Stimulated activated effector memory CD8-positive, alpha-beta T cell treated with anti-CD3 and anti-CD28 coated beads, Interleukin-12 subunit alpha, Interleukin-12 subunit beta, amount 100 ng/mL, for 72 hours (primary cell): ENCODE measurements around the gene SUN2.
A peak's percentile ranks its signal among the peaks of the same experiment; 100 is the strongest.

Source experiments
- ATAC-seq: fragments of 150-1000 bp; cut with Tn5 transposase; 2 replicates; pipeline ENCODE4 v1.10.0; 2021
- DNase-seq, 2 donors: peaks; one replicate each; pipeline ENCODE4 v3.0.0; 2021 to 2022; ENCODE audit warnings: low spot score in 2 of 2
- H3K27ac Mint-ChIP-seq: one replicate; pipeline ENCODE4 v1.8.0; 2022; ENCODE audit warnings: mild to moderate bottlenecking, mixed read lengths
- H3K36me3 Mint-ChIP-seq: one replicate; pipeline ENCODE4 v1.8.0; 2022; ENCODE audit warnings: mild to moderate bottlenecking, mixed read lengths
- H3K4me1 Mint-ChIP-seq: one replicate; pipeline ENCODE4 v1.8.0; 2022; ENCODE audit warnings: mixed read lengths
- H3K4me3 Mint-ChIP-seq: one replicate; pipeline ENCODE4 v1.8.0; 2022; ENCODE audit warnings: mild to moderate bottlenecking, mixed read lengths
- H3K9me3 Mint-ChIP-seq: one replicate; pipeline ENCODE4 v1.8.0; 2022; ENCODE audit warnings: mixed read lengths

The SUN2 gene

DNA sequence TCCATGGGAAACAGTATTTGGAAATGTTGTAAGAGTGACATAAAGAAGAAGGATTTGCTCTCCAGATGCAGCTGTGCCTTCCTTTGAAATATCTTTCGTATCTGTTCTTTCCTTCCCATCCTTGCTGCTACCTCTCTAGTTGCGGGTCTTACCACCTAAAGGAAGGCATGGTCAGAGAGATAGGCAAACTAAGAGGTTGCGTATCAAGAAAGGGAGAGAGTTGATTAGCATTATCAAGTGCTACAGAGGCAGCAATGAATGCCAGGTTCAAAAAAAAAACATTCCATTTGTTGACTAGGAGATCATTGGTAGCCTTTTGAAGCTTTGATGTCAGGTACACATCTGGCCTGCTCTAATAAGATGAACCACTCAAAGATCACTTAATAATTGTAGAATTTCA is 45.4 kb downstream of the SUN2 start:
- Mint-ChIP-seq H3K9me3 (no peaks in the 10 kb centered on the region), H3K4me3 (no peak overlapping the region), H3K36me3 (peaks cover 71% of the 10 kb centered on the region), H3K4me1 (peaks cover 76% of the 10 kb centered on the region), H3K27ac (no peak overlapping the region)
- ATAC-seq (no peak), DNase-seq (no peak)

DNA sequence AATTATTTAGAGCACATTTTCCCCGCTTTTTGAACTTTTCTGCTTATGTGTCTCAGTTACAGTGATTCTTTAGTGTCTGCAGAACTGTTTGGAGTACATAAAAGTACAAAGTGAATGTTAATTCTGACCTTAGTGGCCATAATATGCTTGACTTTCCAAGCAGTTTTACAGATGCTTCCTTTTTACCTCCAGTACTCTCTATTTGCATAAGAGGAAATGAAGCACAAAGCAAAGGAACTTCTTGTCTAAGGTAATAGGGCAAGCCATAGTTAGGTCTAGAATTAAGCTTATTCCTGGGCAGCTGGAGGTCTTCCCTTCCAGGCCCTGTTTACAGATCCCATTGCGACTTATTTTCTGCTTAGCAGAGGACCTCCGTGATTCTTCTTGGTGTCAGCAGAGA is 46.5 kb downstream of the SUN2 start:
- no peak for ATAC-seq
- DNase-seq: no peak
- Mint-ChIP-seq H3K9me3 (no peaks in the 10 kb centered on the region), H3K4me3 (no peak overlapping the region), H3K36me3 (peaks cover 65% of the 10 kb centered on the region), H3K27ac (no peak overlapping the region), H3K4me1 (peaks cover 70% of the 10 kb centered on the region)

DNA sequence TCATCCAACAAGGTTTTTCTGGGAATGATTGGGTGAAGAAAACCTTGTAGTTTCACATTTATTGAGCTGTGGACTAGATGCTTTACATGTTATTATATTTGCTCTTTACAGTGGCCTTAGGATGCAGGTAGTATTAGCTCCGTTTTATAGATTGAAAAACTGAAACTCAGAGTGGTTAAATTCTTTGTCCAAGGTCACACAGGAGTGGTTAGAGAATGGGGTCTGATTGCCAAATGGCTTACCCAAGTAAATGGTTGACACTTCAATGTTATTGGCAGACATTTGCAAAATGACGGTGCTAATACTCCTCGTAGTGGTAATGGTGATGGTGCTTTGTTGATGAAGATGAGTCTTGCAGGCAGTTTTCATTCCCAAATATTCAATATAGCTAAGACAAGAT is 47.8 kb downstream of the SUN2 start:
- Mint-ChIP-seq H3K27ac (peak overlapping the region; percentile 91), H3K4me1 (peaks cover 58% of the 10 kb centered on the region), H3K9me3 (no peaks in the 10 kb centered on the region), H3K4me3 (peak overlapping the region; percentile 87), H3K36me3 (peaks cover 63% of the 10 kb centered on the region)
- DNase-seq (no peak), ATAC-seq (no peak)

DNA sequence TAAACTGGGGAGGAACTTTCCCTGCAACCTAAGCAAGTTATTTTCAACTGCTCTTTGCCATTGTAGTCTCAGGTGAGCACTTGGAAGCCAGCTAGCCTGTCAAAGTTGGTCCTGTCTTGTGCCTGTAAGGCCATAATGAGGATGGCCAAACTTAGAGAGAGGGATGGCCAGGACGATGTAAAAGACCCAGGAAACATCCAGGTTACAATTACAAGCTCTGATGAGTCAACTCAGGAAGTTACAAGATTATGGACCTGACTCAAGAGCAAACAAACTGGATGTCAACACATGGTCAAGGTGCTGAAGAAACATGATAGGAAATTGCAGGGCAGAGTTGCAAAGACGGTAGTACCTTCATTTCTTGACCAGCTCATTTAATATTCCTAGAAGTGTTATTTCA is 48.5 kb downstream of the SUN2 start:
- peaks cover 52% of the 10 kb centered on the region for H3K4me1 Mint-ChIP-seq
- DNase-seq (no peak), ATAC-seq (no peak)
- H3K27ac Mint-ChIP-seq: peak overlapping the region; percentile 91
- peak overlapping the region; percentile 87 for H3K4me3 Mint-ChIP-seq
- H3K36me3 Mint-ChIP-seq: peaks cover 56% of the 10 kb centered on the region
- H3K9me3 Mint-ChIP-seq: no peaks in the 10 kb centered on the region

DNA sequence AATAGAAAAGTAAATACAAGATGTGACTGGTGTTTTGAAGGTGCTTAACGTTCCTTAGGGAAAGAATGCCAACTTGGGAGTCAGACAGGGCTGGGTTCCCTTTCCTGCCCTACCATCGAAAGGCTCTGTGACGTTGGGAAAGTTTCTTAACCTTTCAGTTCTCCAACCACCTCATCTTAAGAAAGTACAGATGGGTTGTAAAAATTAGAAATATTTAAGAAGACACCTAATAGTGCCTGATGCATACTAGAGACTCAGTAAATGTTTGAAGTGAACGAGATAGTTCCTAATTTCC is 49.0 kb downstream of the SUN2 start:
- Mint-ChIP-seq H3K4me1 (peaks cover 47% of the 10 kb centered on the region), H3K27ac (peak overlapping the region; percentile 91), H3K4me3 (peak overlapping the region; percentile 87), H3K9me3 (no peaks in the 10 kb centered on the region), H3K36me3 (peaks cover 51% of the 10 kb centered on the region)
- ATAC-seq (no peak), DNase-seq (no peak)

DNA sequence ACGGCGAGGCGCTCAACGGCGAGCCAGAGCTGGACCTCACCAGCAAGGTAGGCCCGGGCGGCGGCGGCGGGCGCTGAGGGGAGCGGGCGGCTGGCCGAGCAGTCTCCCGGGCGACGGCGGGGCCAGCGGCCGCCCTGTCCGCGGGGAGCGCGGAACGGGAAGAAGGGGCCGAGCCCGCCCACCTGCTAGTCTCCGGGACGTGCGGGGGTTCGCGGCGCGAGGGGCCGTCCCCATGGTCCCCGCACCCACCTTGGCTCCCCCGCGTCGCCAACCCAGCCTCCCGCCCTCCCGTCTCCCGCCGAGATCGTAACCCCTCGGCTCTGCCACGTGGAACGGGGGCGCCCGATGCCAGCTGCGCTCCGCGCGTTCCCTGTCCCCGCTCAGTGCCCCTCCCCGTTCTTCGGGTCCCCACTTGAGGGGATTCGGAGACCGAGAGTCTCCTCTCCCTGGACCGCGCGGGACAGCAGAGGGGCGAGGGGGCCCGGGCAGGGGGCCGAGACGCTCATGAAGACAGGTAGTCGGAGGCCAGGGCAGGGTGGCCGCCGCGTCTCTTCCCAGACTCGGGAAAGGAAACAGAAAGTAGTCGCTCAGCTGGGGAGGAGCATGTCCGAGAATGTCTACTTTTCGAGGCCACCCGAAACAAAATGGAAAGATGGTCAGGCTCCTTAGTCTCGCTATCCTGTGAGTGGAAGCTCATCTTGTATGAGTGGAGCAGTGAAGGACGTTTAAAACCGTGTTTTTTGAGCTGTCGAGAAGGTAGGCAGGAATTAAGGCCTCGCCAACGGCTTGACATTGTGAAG is 49.5 kb downstream of the SUN2 start:
- Mint-ChIP-seq H3K4me1 (peaks cover 50% of the 10 kb centered on the region), H3K27ac (peak overlapping the region; percentile 91), H3K4me3 (peak overlapping the region; percentile 87), H3K36me3 (peaks cover 51% of the 10 kb centered on the region), H3K9me3 (no peaks in the 10 kb centered on the region)
- ATAC-seq (peak; percentile 0), DNase-seq (peak in 1 of 2 donors; percentile 77)

DNA sequence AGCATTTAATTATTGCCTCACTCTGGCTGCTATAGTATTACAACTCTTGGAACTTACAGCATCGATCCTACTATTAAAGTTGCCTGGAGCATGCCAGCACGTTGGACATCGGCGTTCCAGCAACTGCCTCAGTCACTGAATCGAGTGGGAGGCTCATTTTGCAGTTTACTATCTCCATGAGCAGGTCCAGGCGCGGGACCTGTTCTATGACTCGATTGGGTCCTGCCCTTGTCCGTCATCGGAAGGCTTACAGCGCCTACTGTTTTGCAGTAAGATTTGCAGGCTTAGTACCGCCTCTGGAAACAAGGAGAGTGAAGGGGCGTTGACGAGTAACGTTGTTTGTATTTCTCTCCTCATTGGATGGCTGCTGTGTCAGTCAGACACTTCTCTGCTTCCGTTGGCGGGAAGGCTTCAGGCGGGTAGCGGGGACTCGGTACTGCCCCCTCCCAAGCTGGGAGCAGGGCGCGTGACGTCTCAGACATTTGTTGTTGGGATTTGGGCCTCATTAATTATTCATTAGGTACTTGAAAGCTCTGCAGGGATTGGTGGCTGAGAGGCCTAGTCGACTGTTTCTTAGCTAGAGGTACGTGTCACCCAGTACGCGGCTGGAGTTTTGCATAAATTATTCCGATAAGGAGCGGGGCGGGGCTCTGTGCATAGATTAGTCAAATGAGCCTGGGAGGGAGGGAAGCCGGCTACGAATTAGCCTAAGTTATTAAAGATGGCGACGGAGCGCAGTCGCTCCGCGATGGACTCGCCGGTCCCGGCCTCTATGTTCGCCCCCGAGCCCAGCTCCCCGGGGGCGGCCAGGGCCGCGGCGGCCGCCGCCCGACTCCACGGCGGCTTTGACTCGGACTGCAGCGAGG is 50.3 kb downstream of the SUN2 start, which contains the start of gene GTPBP1:
Gene GTPBP1 (plus strand): TSS at position 710 of the 866 bp plus-strand sequence. CDS start 12 bp downstream, at position 722.
- peak; percentile 90 to 97 for DNase-seq
- ATAC-seq: peak; percentile 89
- Mint-ChIP-seq H3K9me3 (no peaks in the 10 kb centered on the region), H3K4me3 (peak within 1 kb of the TSS; percentile 87), H3K27ac (peak within 1 kb of the TSS; percentile 91), H3K36me3 (peaks cover 50% of the 10 kb centered on the region), H3K4me1 (peaks cover 45% of the 10 kb centered on the region)

DNA sequence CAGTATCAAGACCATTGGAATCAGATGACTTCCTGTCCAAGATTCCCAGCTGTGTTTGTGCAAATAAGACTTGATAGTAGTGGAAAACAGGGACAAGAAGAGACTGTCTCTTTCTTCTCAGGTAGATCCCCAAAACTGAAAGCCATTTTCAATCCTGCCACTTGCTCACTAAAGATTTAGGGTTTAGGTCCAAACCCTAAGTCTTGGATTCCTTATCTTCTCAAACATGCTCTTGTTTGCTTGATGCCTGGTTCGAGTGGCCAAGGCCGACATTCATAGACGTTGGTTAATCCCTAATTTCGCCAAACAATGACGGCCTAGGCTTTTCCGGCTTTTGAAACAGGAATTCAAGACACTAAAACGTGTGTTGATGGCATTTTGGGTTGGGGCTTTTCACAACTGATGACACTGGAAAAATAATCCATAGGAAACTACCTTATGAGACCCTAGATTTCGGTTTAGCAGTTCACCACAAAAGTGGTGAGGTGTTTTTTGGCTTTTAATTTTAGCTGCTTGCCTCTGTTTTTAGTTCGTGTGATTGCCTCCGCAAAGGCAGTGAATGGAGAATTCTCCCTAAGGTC is 51.1 kb downstream of the SUN2 start:
- H3K4me3 Mint-ChIP-seq: peak overlapping the region; percentile 87
- DNase-seq: no peak
- H3K4me1 Mint-ChIP-seq: peaks cover 43% of the 10 kb centered on the region
- H3K9me3 Mint-ChIP-seq: no peaks in the 10 kb centered on the region
- peak overlapping the region; percentile 91 for H3K27ac Mint-ChIP-seq
- no peak for ATAC-seq
- peaks cover 49% of the 10 kb centered on the region for H3K36me3 Mint-ChIP-seq

DNA sequence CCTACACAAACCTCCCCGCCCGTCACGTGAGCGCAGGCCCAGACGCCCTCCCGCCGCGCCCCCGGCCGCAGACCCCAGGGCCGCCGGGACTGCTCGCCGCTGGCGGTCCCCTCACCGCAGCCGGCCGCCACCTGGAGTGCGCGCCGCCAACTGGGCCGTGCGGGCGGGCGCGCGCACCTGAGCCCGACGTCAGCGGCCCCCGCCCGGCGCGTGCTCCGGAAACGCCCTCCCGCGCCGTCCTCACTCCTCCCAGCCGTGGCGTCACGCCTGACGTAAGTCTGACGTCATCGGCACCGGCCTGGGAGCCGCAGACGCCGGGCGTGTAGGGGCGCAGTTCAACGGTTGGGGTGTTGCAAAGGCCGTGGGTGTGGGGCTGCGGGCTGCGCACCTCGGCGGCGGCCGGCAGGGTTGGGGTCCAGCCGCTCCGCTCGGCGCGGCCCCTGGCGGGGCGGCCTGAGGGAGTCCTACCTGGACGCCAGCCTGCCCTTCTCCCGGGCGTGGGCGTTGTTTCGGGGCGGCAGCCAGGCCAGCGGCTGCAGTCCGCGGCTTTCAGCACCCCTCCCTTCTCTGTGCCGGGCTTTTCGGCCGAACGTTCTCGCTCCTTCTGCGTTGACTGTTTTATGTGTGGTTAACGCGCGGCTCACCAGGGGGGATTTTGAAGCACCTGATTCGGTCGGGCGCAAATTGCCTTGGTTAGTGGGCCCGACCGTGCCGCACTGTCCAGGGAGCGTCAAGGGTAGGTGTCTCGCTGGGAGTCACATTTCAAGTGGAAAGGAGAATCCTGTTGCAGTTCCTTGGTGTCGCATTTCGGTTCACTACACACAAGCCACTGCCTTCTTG is 54.8 kb downstream of the SUN2 start, which contains the start of gene JOSD1:
Gene JOSD1 (minus strand): TSS at position 155 of the 840 bp plus-strand sequence. CDS start 956 bp downstream, outside the sequence.
- H3K4me3 Mint-ChIP-seq: peak within 1 kb of the TSS; percentile 83
- H3K9me3 Mint-ChIP-seq: no peaks in the 10 kb centered on the region
- DNase-seq (peak; percentile 99), ATAC-seq (peak; percentile 63)
- peak within 1 kb of the TSS; percentile 91 for H3K27ac Mint-ChIP-seq
- H3K36me3 Mint-ChIP-seq: peaks cover 55% of the 10 kb centered on the region
- peaks cover 37% of the 10 kb centered on the region for H3K4me1 Mint-ChIP-seq

DNA sequence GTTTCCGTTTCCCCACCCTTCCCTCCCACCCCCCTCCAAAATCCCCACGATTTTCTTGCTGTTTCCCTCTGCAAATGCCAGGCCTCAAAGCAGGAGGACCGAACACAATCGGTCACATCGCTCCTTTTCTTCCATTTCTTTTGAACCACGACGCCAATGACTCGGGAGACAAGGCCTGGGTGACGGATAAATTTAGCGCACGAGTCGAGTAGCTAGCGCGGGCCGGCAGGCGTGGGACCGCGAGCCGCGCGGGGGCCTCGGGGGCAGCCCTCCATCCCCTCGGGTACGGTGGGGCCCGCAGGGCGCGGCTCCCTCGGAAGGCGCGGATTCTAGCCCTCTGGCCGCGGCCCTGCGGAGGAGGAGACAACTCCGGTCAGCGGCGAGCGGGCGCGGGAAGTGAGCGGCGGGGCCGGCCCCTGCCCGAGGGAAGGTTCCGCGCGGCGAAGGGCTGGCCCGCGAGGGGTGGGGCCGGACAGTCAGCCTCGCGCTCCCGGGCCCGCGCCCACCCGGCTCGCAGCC is 55.5 kb downstream of the SUN2 start:
- Mint-ChIP-seq H3K9me3 (no peaks in the 10 kb centered on the region), H3K27ac (peak overlapping the region; percentile 91), H3K36me3 (peaks cover 52% of the 10 kb centered on the region), H3K4me3 (peak overlapping the region; percentile 83), H3K4me1 (peaks cover 38% of the 10 kb centered on the region)
- DNase-seq: no peak
- peak; percentile 35 for ATAC-seq

DNA sequence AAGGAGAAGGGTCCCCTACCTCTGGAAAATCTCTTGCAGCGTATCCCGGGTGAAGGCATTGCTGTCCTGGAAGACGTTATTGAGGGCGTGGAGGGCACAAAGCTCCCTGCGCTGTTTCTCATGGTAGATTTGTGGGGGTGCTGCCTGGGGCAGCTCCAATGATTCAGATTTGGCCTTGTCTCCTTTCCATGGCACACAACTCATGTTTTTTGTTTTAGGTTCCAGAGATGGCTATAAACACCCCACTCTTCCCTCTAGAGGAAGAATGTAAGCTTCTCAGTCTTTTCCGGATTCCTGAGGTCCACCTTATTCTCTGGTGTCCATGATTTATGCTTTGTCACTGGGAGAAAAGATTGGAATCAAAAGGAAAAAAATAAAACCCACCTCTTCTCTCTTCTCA is 56.0 kb downstream of the SUN2 start:
- Mint-ChIP-seq H3K4me3 (peak overlapping the region; percentile 83), H3K27ac (peak overlapping the region; percentile 91), H3K36me3 (peaks cover 53% of the 10 kb centered on the region), H3K9me3 (no peaks in the 10 kb centered on the region), H3K4me1 (peaks cover 39% of the 10 kb centered on the region)
- DNase-seq (no peak), ATAC-seq (no peak)

DNA sequence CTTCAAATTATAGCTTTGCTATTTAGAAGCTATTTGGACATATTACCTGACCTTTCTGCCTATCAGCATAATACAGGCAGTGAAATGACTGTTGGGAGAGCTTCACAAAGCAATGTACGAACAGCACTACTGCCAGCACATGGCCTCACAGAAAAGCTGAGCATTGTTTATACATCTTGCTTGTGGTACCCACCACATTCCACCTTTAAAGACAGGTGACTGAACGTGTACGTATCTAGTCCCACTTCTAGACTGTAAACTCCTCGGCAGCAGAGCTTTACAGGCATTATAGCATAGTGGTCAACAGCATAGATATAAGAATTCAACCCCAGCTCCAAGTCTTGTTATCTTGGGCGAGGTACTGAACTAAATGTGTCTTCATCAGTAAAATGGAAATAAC is 56.7 kb downstream of the SUN2 start:
- Mint-ChIP-seq H3K9me3 (no peaks in the 10 kb centered on the region), H3K36me3 (peaks cover 60% of the 10 kb centered on the region), H3K4me1 (peaks cover 41% of the 10 kb centered on the region), H3K27ac (peak overlapping the region; percentile 91), H3K4me3 (peak overlapping the region; percentile 83)
- no peak for DNase-seq
- no peak for ATAC-seq

DNA sequence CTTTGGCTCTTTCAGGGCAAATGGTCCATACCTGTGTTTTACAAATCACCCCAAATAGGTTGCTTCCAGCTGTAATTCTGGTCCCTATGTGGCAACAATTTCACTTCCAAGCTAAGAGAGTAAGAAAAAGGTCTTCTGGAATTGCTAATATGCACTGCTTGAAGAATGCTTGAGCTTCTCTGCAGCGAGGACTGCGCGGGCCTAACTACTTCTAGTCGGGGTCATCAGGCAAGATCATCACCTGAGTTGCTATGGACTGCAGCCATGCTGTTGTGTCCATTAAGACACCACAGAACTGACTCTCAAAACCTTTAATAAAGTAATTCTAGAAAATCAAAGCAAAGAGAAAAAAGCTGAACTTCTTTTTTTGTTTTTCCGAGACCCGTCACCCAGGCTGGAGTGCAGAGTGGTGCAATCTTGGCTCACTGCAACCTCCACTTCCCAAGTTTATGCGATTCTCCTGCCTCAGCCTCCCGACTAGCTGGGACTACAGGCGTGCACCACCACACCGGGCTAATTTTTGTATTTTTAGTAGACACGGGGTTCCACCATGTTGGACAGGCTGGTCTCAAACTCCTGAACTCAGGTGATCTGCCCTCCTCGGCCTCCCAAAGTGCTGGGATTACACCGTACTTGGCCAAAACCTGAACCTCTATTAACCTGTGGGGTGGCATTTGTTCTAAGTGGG is 57.2 kb downstream of the SUN2 start:
- H3K9me3 Mint-ChIP-seq: no peaks in the 10 kb centered on the region
- no peak for DNase-seq
- peak overlapping the region; percentile 83 for H3K4me3 Mint-ChIP-seq
- peaks cover 65% of the 10 kb centered on the region for H3K36me3 Mint-ChIP-seq
- H3K4me1 Mint-ChIP-seq: peaks cover 45% of the 10 kb centered on the region
- H3K27ac Mint-ChIP-seq: peak overlapping the region; percentile 91
- no peak for ATAC-seq
